ENCODE data around the gene ZNF880. TPM values are rescaled to one million over a fixed set of nuclear protein-coding genes. Genes with fewer than 3 reads are reported as not detected.

Gene ZNF880
- total and polyA plus RNA-seq, 2 of the 8 experiments (the other 6 are each of a cell fraction or from before 2014, with no cell fraction given): 11.4 to 25.9 TPM

DNA sequence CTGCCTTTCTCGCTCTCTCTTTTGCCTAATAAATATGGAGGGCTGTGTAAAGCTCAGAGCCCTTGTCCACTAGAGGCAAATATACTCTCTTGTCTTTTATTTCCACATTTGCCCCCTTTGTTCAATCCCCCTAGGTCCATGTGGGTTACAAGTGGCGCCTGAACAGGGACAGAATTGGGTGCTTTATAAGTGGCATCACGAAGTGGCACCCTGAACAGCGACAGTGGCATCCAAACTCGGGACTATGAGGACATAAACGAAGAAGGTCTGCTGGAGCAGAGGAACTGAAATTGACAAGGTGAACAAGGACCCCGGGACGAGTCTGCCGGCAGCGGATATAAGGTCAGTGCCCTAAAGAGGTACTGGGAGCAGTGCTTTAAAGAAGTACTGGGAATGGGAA is 38.0 kb upstream of the ZNF880 start (continued):
- no peak for TF ChIP-seq E2F6 (IDR thresholded peaks at IDR 0.05)
- TF ChIP-seq CREB1 (IDR thresholded peaks at IDR 0.05): no peak
- TF ChIP-seq NANOG (IDR thresholded peaks at IDR 0.05; ENCODE audit: insufficient read depth, low read depth, low read length, poor library complexity, severe bottlenecking): no peak
- no peak for TF ChIP-seq SIX5 (IDR thresholded peaks at IDR 0.05; ENCODE audit: low read depth, low read length)

Data from H1 (cell line).